Heart left ventricle (tissue), 13 donors: ENCODE results near the gene DAPK3.

Experiments used
- POLR2A ChIP-seq, 2 donors: fragments of 450-650 bp; IDR thresholded peaks; one replicate each; pipeline ENCODE4 v1.6.1; 2017; ENCODE audit warnings: antibody characterized with exemption in 2 of 2, mild to moderate bottlenecking in 2 of 2, moderate library complexity in 2 of 2
- TF ChIP-seq, protein P1 (sequence below), 12 donors: fragments of 200-600 bp; sonication (generic) in 4 of 12; IDR thresholded peaks; one replicate each; pipeline versions ENCODE4 v1.5.0 to v1.8.0; 2018 to 2022; ENCODE audit warnings: antibody characterized with exemption in 12 of 12, mild to moderate bottlenecking in 5 of 12
- donor health status: ischemic (EF 13 %, LVEDD 7.1; RV severe dilation, severe dysfunction).
- donor health status: DM: no; HTN: yes; CAD: no.
- donor health status: DM: no; HTN: no; CAD: no.
- donor health status: ischemic (EF 25% LVEDD 6.9; RV normal size, moderate dysfunction).
- donor health status: ischemic (EF 25% LVEDD 5.7; RV mildly dilated, moderate dysfunction).
- donor health status: ischemic (EF 35%, LVEDD 5.7; RV mildly dilated, moderate dysfunction).
- donor health status: nonischemic (EF 11% LVEDD 7.7; RV severe dilation, severe dysfunction).
- donor health status: DM: yes; HTN: yes; CAD: no.
- donor health status: PGD.
- donor health status: ischemic (EF 29% LVEDD 5.4; RV normal size, mild dysfunction).
- donor health status: nonischemic (EF 23%, LVEDD 6.1; RV moderate dilation, normal function).

DNA sequence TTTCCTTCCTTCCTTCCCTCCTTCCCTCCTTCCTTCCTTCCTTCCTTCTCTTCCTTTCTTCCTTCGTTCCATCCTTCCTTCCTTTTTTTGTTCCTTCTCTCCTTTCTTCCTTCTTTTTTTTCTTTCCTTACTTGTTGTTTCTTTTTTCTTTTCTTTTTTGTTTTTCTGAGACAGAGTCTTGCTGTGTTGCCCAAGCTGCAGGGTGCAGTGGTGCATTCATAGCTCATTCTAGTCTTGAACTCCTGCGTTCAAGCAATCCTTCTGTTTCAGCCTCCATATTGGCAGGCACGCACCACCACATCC, 19.9 kb upstream of the DAPK3 start:
- TF ChIP-seq, protein P1, sequence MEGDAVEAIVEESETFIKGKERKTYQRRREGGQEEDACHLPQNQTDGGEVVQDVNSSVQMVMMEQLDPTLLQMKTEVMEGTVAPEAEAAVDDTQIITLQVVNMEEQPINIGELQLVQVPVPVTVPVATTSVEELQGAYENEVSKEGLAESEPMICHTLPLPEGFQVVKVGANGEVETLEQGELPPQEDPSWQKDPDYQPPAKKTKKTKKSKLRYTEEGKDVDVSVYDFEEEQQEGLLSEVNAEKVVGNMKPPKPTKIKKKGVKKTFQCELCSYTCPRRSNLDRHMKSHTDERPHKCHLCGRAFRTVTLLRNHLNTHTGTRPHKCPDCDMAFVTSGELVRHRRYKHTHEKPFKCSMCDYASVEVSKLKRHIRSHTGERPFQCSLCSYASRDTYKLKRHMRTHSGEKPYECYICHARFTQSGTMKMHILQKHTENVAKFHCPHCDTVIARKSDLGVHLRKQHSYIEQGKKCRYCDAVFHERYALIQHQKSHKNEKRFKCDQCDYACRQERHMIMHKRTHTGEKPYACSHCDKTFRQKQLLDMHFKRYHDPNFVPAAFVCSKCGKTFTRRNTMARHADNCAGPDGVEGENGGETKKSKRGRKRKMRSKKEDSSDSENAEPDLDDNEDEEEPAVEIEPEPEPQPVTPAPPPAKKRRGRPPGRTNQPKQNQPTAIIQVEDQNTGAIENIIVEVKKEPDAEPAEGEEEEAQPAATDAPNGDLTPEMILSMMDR (IDR thresholded peaks at IDR 0.05) = no peak
- TF ChIP-seq POLR2A (IDR thresholded peaks at IDR 0.05) = no peak
